Erythroblast (primary cell): ENCODE data around the gene PDCD7.
"Not testable (repeated sequence)": the region's sequence is repeated elsewhere in the genome, so short reads cannot be mapped to it uniquely, and the experiment has no call there.

Experiments used
- GATA1 ChIP-seq: IDR thresholded peaks from 2 replicates; pipeline ENCODE4 v1.6.1; 2011; ENCODE audit warnings: low read depth, mild to moderate bottlenecking, control low read depth, low read length, moderate library complexity
- POLR2A ChIP-seq: IDR thresholded peaks from 2 replicates; pipeline ENCODE4 v1.6.1; 2011; ENCODE audit warnings: mild to moderate bottlenecking, low read length

GRCh38 chr15:65138631-65139030 lies 5.0 kb upstream of the PDCD7 start:
- not testable (repeated sequence) for TF ChIP-seq POLR2A, GATA1
